GM19351 (cell line): ENCODE measurements around the gene CASK.
A peak's percentile ranks its signal among the peaks of the same experiment; 100 is the strongest.
"Not testable (repeated sequence)": the region's sequence is repeated elsewhere in the genome, so short reads cannot be mapped to it uniquely, and the experiment has no call there.

ENCODE experiments used
- ATAC-seq: cut with Tn5 transposase; IDR thresholded peaks from one replicate; pipeline ENCODE4 v1.9.1; 2021; ENCODE audit warnings: mild to moderate bottlenecking, moderate library complexity; ENCODE audit not compliant: unreplicated experiment

Gene CASK

GRCh38 chrX:41522671-41523070 lies 400.7 kb downstream of the CASK start:
- ATAC-seq, result no peak

GRCh38 chrX:41522081-41522480 lies 401.3 kb downstream of the CASK start:
- ATAC-seq, result no peak

- no peak for ATAC-seq
These were observed 403.9 kb downstream of the CASK start for GRCh38 chrX:41519468-41519867.

GRCh38 chrX:41518841-41519220 lies 404.5 kb downstream of the CASK start:
- ATAC-seq, result no peak

DNA sequence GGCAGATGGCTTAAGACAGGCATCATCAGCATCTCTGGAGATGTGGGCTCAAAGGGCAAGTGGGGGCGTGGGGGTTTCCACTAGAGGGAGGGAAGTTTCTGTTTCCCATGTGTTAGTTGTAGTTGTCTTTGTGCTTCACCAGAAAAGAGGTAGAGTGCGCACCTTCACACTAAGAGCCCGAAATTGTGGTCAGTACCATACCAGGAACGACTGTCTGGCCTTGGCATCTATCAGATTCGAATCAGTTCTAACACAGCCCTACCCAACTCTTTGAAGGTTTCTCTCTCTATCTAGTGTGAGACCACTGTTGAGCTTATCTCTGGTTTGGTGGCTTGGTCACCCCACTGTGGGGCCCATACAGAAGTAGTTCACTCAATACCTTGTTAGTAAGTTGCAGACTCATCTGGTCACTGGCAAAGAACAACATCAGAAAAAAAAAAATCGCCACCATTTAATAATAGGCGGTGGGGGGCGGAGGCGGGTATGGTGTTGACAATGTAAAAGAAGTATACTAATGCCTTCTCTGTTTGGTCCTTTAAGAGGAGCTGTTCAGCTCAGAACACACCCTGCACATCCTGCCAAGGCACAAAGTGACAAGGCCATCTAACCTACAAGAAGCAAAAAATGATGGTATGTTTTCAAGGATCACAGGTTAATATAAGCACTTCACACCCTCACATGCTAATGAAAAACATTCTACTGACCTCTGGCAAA lies 405.1 kb downstream of the CASK start:
- ATAC-seq, result no peak

- no peak for ATAC-seq
These were observed 406.2 kb downstream of the CASK start for GRCh38 chrX:41516999-41517765.

GRCh38 chrX:41516456-41516855 lies 406.9 kb downstream of the CASK start:
- ATAC-seq, result no peak

- ATAC-seq, result no peak
These were observed 408.0 kb downstream of the CASK start for GRCh38 chrX:41515376-41515775.

DNA sequence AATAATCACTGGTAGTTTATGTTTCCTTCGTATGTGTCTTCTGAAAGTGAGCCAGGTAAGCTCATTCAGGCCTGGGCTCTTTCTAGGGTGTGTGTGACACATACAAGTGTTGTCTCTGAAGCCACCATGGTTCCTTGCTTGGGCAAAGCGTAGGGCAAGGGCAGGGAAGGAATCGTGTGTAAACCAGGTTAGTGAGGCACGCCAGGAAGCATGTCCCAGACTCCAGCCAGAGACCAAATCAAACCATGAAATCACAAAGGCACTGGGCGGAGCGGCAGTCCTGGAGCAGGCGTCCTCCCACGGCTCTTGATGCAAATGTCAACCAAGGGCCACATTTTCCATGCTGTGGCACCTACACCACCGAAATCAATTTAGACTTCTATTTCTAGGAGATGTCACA lies 409.2 kb downstream of the CASK start:
- no peak for ATAC-seq

DNA sequence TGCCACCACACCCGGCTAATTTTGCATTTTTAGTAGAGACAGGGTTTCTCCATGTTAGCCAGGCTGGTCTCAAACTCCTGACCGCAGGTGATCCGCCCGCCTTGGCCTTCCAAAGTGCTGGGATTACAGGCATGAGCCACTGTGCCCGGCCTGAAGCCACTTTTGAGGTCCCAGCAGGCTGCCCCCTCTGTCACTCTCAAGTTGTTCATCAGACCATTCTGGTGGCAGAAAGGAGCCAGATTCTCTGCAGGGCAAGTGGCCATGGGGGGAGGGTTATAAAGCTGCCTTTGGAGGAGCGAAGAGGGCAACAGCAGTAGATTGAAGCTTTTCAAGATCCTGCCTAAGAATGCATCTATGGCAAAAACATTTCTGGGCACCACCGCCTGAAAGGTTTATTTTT lies 410.5 kb downstream of the CASK start:
- not testable (repeated sequence) for ATAC-seq

DNA sequence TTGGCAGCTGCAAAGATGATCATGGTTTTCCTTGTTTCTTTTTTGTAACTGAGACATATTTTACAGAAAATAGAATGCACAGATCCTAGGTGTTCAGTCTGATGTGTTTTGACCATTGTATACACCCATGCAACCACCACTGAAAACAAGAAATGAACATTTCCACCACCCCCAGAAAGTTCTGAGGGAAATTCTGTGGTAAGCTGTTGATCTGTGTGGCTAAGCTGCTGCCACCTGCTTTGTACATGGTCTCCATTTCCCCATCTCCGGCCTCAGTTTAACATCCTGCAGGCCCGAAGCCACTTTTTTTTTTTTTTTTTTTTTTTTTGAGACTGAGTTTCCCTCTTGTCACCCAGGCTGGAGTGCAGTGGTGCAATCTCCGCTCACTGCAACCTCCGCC lies 411.0 kb downstream of the CASK start:
- ATAC-seq, result peak; percentile 99

GRCh38 chrX:41507919-41508318 lies 415.4 kb downstream of the CASK start:
- no peak for ATAC-seq

DNA sequence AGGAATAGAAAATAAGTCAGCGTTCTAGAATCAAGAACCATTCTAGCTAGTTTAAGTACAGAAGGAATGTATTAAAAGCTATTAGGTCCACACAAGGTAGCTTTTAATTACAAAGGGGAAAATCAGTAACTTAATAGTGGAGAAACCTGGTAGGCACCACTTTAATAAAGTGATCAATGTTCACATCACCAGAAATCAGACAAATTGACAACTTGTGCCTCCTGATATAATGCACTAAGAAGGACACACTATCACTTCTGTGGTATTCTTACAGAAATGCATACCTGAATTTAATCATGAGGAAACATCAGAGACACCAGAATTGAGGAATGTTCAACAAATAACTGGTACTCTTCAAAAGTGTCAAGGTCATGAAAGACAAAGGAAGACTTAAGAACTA lies 421.4 kb downstream of the CASK start:
- ATAC-seq, result no peak

DNA sequence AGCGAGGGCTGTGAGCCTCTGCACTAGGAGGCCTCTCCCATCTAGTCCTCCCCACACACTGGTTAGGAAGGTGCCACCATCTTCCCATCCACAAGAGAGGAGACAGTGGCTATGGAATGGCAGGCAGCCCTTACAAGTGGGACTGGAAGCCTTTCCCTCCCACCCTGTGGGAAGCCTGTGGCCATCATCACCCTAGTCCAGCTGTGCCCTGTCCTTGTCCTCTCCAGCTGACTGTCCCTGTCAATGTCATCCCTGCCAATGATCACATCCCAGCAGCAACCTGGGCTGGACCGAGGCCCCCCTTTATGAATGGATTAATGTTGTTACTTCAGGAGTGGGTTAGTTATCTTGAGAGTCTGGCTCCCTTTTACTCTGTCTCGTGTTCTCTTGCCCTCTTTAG lies 423.4 kb downstream of the CASK start:
- ATAC-seq, result no peak

DNA sequence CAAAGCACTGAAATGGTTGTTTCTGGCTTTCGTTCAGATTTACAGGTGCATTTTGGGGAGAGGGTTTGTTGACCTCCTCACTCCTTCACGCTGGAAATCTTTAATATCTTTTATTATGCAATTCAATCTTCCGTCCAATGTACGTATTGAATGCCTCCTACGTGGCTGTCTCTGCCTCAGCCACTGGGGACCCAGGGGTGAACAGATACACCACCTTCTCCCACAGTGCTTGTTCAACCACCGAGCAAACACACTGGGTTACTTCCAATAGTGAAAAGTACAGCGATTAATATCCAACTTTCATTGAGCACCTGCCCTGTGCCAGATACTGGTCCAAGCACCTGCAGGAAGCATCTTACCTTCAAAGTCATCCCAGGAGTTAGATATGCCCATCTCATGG lies 424.2 kb downstream of the CASK start:
- ATAC-seq, result no peak

DNA sequence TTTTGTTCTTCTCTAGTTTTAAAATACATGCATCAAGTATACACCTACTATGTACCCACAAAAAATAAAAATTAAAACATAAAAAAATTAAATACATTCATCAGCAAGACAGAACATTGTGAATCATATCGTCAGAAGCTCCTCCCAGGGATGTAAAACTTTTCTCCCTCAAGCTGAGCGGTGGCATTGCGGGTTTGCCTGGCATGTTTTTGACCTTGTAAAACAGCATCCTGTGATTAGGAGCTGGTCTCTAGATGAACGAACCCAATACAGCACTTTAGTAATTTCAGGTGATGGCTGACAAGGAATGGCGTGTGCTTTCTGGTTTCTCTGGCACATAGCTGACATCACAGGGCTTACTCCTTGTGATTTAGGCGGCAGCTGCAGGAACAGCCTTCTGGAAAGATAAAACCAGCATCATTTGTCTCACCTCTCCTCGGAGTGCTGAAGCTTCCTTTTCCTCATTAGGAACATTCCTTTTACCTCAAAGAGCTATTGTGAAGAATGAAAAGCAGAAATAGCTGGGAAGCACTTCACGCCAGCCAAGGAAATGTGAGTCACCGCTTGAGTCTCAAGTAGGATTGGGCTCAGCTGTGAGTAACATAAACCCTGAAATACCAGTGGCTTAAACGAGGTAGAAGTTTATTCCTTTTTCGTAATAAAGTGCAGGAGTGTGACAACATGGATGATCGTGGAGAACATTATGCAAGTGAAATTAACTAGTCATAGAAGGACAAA lies 431.9 kb downstream of the CASK start:
- no peak for ATAC-seq

DNA sequence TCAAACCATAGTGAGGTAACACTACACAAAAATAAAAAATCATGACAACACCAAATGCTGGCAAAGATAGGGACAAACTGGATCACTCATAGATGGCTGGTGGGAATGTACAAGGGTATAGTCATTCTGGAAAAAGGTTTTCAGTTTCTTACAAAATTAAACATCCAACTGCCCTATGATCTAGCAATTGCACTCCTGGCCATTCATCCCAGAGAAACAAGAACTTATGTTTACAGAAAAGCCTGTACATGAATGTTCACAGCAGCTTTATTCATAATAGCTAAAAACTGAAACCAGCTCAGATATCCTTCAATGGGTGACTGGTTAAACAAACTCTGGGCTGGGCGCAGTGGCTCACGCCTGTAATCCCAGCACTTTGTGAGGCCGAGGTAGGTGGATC lies 432.9 kb downstream of the CASK start:
- ATAC-seq, result no peak

- ATAC-seq, result no peak
These were observed 441.1 kb downstream of the CASK start for GRCh38 chrX:41482154-41482850.

GRCh38 chrX:41481264-41482109 lies 441.9 kb downstream of the CASK start:
- ATAC-seq, result no peak

DNA sequence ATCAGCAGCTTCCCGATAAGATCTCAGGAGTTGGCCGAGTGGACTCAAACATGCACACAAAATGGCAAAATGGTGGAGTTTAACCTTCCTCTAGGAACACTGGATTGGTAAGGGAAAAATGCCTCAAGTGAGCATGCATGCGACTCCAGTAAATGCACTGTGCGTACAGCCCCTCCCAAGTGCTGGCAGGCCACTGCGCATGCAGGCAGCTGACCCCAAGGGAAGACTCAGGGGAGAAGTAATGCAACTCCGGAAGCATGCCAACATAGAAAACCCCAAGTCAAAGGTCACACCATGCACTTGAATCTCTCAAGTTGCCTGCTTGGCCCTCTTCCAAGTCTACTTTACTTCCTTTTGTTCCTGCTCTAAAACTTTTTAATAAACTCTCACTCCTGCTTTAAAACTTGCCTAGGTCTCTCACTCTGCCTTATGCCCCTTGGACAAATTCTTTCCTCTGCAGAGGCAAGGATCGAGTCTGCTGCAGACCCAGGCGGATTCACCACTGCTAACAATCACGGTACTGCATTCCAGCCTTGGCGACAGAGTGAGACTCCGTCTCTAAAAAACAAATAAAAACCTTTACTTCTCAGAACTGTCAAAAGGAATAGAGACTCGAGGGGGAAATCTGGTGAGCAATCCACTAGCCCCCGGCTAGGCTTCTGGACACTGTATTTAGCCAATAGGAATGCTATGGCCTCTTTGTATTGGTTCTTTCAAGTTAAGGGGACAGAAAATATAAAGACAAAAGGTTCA lies 442.7 kb downstream of the CASK start:
- ATAC-seq, result no peak
